Measurements from ENCODE around the gene TSPAN11.

The TSPAN11 gene

DNA sequence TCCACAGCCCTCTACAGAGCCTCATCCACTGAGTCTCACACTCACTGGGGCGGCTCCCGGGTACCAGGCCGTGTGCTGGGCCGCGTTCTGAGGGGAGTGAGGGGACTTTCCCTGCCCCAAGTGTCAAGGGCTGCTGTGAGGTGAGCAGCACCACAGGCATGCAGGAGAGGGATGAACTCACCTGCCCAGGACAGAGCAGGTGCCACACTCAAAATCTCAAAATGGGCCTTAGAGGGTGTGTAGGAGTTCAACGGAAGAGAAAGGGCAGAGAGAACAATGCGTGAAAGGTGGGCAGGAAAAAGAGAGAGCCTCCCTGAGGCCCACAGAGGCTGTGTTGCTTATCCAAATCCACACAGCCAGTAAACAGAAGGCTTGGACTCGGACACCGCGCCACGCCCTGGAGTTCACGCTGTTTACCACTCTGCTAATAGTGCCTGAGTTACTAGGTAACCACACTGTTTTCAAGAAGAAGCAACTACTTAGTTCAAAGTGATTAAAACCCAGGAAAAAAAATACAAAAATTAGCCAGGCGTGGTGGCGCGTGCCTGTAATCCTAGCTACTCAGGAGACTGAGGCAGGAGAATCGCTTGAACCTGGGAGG is 32.7 kb downstream of the TSPAN11 start:
- DNase-seq, result no peak

DNA sequence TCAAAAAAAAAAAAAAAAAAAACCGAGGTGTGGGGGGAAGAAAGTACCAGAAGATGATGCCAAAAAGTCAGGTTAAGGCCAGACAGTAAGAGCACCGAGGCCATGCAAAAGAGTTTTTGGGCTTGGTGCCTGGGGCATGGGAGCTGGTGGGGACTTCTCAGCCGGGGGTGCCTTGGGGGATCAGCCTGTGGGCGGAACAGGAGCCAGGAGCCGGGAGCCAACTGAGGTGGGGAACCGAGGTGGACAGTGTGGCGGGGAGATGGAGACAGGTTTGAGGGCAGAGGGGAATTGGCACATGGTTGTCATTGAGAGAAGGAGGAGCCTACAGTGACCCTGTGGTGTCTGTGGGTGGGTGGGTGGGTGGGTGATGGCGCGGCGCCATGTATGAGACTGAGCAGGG is 33.2 kb downstream of the TSPAN11 start:
- no peak for TF ChIP-seq POLR2A (IDR thresholded peaks at IDR 0.05; ENCODE audit: low read length)
- no peak for TF ChIP-seq GATA1 (IDR thresholded peaks at IDR 0.05; ENCODE audit: low read depth, low read length)

More for the DNA sequence above, 32.7 kb downstream of the TSPAN11 start:
- TF ChIP-seq GATA1 (IDR thresholded peaks at IDR 0.05; ENCODE audit: low read depth, low read length) (no peak), POLR2A (IDR thresholded peaks at IDR 0.05; ENCODE audit: low read length) (no peak)

DNA sequence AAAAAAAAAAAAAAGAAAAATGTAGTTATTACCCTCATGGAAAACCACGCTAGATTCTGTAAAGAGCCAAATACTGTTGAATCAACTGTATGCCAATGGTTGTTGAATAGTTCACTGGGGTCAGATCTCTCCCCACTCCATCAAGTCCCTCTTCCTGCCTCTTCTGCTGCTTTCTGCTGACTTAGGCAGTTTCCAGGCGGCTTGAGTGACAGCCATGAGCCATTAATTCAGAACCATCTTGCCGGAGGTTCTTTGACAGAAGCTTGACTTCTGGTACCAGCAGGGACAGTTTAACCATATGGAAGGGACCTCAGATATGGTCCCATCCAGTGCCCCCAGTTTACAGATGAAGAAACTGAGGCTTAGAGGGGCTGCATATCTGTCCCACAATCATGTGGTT is 34.5 kb downstream of the TSPAN11 start:
- no peak for TF ChIP-seq GATA1 (IDR thresholded peaks at IDR 0.05; ENCODE audit: low read depth, low read length)
- TF ChIP-seq POLR2A (IDR thresholded peaks at IDR 0.05; ENCODE audit: low read length), result no peak
- DNase-seq, result no peak

More for the DNA sequence above, 33.2 kb downstream of the TSPAN11 start:
- no peak for DNase-seq

DNA sequence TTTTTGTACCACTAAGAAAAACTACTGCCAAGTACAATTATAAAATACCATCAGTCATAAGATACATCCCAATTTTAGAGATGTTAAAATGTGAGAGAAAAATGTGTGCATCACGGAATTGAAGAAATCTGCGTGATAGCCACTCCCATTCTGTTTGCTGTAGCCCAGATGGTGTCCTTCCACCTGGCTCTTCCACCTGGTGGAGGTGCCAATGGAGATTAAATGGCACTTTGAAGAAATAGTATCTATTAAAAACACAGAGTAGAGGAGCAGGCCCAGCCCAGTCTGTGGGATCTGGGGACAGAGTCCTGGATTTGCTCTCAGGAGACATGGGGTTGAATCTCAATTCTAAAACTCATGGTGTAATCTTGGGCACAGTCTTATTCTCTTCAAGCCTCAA is 35.5 kb downstream of the TSPAN11 start:
- TF ChIP-seq GATA1 (IDR thresholded peaks at IDR 0.05; ENCODE audit: low read depth, low read length) (no peak), POLR2A (IDR thresholded peaks at IDR 0.05; ENCODE audit: low read length) (no peak)
- DNase-seq, result no peak

DNA sequence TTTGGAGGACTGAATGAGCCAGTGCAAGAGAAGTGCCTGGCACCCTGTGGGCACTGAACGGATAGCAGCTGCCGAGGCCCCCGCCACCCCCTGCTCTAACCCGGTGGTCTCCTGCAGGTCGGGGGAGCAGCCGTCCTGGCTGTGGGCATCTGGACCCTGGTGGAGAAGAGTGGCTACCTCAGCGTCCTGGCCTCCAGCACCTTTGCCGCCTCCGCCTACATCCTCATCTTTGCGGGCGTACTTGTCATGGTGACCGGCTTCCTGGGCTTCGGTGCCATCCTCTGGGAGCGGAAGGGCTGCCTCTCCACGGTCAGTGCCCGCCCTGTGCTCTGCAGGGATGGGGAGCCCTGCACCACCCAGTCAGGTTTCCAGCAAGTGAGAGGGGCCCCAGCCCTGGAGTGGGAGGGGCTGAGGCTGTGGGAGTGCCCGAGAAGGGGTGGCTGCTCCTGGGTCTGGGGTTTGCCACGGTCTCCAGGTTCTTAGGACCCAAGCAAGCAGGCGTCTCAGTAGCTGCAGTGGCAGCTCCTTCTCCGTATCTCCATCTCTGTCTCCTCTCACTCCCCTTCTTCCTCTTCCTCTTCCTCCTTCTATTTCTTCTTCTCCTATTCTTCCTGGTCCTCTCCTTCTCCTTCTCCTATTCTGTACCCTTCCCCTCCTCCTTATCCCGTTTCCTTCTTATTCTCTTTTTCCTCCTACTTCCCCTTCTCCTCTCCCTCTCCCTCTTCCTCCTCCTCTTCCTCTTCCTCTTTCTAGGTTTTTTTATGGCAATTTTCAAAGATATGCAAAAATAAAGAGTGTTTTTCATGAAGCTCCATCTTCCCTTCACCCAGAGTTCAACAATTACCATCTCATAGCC is 37.4 kb downstream of the TSPAN11 start:
- TF ChIP-seq POLR2A (IDR thresholded peaks at IDR 0.05; ENCODE audit: low read length) (no peak), GATA1 (IDR thresholded peaks at IDR 0.05; ENCODE audit: low read depth, low read length) (no peak)
- DNase-seq, result no peak

DNA sequence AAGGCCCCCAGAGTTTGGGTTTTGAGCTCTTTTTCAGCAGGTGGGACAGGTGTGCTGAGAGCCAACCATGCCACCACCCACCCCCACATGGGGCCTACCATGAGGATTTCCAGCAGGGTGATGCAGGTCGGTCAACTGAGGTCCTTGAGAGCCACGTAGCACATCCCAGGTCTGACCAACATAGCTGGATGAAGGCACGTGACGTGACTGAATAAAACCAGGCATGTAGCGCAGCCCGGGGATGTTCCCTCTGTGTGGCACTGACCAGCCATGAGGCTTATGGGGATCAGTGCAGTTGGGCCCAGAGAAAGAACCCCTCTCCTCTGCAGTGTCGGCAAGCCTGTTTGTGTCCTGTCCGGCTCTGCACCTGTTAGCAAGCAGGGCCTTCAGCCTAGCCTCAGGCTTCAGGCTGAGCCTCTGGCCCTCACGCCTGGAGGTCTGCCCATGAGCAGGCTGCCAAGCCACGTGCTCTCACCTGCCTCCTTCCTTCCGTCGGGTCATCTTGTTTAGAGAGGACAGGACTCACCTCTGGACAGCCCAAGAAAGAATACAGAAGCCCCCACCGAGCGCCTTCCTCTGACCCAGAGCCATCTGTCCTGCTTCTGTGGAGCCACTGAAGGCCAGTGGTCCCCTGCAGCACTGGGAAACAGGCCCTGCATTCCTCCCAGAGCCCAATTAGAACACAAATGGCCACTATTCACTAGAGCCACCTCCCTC is 38.5 kb downstream of the TSPAN11 start:
- no peak for DNase-seq
- TF ChIP-seq POLR2A (IDR thresholded peaks at IDR 0.05; ENCODE audit: low read length) (no peak), GATA1 (IDR thresholded peaks at IDR 0.05; ENCODE audit: low read depth, low read length) (no peak)

DNA sequence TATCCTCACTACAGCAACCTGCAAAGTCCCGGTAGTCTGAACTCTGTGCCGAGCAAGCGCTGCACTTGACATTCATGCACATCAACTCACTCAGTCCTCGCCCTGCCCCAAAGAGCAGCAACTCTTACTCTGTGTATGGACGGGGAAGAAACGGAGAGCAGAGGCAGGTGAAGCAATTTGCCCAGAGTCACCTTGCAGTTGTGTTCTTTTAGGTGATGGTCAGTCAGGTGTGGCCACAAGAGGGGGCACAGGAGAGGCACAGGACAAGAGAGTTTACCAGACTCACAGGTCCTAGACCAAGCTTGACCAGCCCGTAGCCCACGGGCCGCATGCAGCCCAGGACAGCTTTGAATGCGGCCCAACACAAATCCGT is 39.1 kb downstream of the TSPAN11 start:
- peak in 1 of 2 experiments; percentile 6 for DNase-seq
- TF ChIP-seq GATA1 (IDR thresholded peaks at IDR 0.05; ENCODE audit: low read depth, low read length) (no peak), POLR2A (IDR thresholded peaks at IDR 0.05; ENCODE audit: low read length) (no peak)

DNA sequence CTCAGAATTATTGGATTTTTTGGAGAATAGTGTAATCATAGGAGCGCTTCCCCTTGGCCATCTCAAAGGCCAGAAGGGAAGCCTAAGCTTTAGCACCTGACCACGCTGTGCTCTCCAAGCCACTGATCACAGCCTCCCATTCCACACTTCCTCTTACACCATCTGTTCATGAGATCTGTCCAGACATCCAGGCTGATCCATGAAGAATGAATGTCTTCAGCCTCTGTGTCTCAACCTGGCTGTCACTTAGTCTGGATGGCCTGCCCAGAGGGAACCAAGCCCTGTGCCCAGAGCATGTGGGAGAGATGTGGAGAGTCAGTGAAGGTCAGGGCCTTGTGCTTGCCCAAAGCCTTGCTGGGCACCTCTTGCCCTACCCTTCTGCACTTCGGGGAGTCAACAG is 40.5 kb downstream of the TSPAN11 start:
- TF ChIP-seq GATA1 (IDR thresholded peaks at IDR 0.05; ENCODE audit: low read depth, low read length) (no peak), POLR2A (IDR thresholded peaks at IDR 0.05; ENCODE audit: low read length) (no peak)
- no peak for DNase-seq

DNA sequence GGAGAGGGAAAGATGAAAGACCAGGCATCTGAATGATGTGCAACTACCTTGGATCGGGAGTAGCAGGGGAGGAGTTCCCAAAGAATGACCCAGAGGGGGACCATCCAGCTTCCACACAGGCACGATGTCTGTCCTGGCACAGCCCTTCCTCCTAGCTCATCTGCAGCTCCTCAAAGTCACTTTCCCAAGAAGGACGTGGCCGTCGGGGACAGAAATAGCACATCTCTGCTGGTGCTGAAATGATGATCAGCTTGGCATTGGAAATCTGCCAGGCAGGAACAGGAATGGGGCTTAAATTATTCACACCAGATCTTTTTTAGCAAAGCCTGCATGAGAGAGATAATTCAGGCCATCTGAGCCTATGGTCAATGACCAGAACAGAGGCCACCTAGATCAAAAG is 41.7 kb downstream of the TSPAN11 start:
- DNase-seq, result no peak
- TF ChIP-seq GATA1 (IDR thresholded peaks at IDR 0.05; ENCODE audit: low read depth, low read length) (no peak), POLR2A (IDR thresholded peaks at IDR 0.05; ENCODE audit: low read length) (no peak)

DNA sequence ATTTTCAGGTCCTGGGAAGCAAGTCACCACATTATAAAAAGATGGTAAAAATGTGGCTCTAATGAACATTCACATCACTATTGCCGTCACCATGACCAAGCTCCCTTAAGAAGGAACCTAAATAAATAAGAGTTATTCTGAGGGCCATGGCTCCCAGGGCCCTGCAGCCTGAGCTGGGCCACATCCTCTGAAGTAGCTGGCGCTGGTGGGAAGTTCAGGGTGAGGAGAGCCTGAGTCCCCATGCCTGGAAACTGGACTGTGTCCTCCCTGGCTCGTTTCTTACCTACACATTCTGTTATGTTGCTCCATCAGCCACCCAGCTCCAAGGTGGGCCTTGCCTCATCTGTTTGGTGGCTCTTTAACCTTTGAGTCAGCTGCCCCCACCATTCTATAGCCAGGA is 42.5 kb downstream of the TSPAN11 start:
- TF ChIP-seq POLR2A (IDR thresholded peaks at IDR 0.05; ENCODE audit: low read length), result no peak
- no peak for TF ChIP-seq GATA1 (IDR thresholded peaks at IDR 0.05; ENCODE audit: low read depth, low read length)

DNA sequence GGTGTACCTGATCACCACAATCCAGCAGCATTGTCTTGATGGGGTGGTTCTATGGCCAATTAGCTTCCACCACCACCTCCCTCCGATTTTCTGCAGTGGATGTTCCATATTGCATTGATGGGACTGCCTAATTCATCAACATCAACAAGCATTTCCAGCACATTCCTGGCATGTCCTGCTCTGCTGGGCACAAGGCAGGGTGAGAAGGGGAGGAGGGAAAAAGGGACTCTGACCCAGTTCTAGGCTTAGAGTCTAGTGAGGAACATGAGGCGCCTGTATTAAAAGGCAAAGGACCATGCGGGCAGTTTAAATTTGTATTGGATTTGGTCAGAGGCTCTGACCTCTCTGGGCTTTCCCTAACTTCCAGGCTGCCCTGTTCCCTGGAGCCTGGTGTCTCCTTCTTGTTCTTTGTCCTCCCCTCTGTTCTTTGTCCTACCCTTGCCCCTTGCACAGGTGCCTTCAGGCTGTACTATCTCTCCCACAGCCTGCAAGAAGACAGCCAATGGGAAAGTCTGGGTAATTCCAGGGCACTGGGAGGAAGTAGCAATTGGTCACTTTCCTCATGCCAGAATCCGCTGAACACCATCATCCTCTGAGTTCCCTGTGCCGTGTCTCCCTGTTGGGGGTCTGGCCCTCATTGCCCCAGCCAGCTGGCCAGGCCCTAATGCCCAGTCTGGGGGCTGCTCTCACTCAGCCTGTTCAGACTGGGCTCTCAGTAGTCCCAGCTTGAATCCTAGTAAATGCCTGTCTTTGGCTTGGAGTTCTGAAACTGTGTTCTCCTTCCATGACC is 43.3 kb downstream of the TSPAN11 start:
- DNase-seq, result no peak
- TF ChIP-seq GATA1 (IDR thresholded peaks at IDR 0.05; ENCODE audit: low read depth, low read length) (no peak), POLR2A (IDR thresholded peaks at IDR 0.05; ENCODE audit: low read length) (no peak)

More for the DNA sequence above, 42.5 kb downstream of the TSPAN11 start:
- no peak for DNase-seq

DNA sequence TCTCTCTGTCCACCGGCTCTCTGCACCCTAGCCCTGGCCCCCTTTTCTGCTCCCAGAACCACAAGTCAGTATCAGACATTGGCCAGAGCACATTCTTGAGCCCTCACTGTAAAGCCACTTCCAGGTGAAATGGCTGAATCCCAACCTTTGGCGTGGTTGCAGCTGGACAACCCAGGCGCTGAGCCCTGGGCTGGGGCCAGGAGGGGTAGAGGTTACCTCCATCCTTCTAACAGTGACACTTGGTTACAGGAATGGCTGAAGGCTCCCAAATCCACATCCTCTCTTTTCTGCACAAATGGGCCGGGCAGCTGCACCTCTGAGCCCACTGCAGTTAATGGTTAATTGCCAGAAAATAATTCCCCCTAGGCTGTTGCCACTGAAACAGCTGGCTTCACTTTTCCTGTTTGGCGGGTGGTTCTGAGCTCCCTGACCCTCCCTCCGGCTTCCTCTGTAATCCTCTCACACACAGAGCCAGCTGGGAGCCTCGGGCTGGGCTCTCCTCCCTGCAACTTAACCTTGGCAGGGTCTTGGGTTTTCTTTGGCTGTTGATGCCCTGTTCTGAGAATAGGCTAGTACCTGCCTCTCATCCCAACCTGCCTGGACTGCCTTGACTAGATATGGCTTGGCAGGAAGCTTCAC is 44.1 kb downstream of the TSPAN11 start:
- TF ChIP-seq POLR2A (IDR thresholded peaks at IDR 0.05; ENCODE audit: low read length) (no peak), GATA1 (IDR thresholded peaks at IDR 0.05; ENCODE audit: low read depth, low read length) (no peak)

DNA sequence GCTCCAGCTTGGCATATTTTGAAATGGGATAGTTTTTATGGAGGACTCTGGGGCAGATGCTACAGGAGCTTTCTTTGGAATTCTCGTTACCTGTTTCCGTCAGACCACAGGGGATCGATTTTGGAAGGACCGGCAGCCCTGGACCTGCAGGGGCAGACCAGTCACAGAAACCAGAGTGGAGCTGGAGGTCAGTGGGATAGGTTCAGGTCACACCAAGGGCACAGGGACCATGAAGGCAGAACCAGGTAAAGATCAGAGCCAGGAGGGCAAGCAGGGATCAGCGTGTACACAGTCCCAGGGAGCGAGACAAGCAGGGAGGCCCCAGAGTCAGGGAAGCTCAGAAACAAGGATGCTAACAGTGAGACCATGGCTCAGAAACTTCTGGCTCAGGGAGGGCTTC is 45.5 kb downstream of the TSPAN11 start:
- TF ChIP-seq GATA1 (IDR thresholded peaks at IDR 0.05; ENCODE audit: low read depth, low read length), result no peak
- TF ChIP-seq POLR2A (IDR thresholded peaks at IDR 0.05; ENCODE audit: low read length), result no peak
- DNase-seq, result no peak

More for the DNA sequence above, 44.1 kb downstream of the TSPAN11 start:
- no peak for DNase-seq
